SK-N-SH (cell line): ENCODE data around the gene RFNG. TPM values are rescaled to one million over a fixed set of nuclear protein-coding genes. Genes with fewer than 3 reads are reported as not detected.
A peak's percentile ranks its signal among the peaks of the same experiment; 100 is the strongest.

Source experiments
- CTCF ChIA-PET: fragments of 300-600, 350-600 bp; formaldehyde crosslinking; extraction: SDS; loops from one replicate; lab custom pipeline; 2021; lab: Yijun Ruan, JAX
- POLR2A ChIA-PET: fragments of 350-600 bp; sonication (Branson Sonifier 250); formaldehyde crosslinking; extraction: SDS; loops from one replicate; lab custom pipeline; 2020; ENCODE audit warnings: antibody characterized with exemption, inconsistent platforms; lab: Yijun Ruan, JAX
- DNase-seq: peaks from one replicate; pipeline ENCODE4 v3.0.0; 2012
- H2AFZ ChIP-seq: fragments of 200-600 bp; sonication (generic); 2 replicates; pipeline ENCODE4 v1.8.1; 2016; ENCODE audit warnings: antibody characterized with exemption, mild to moderate bottlenecking, low read depth
- H3F3A ChIP-seq: fragments of 200-600 bp; sonication (generic); replicated peaks from 2 replicates; pipeline ENCODE3; 2016; ENCODE audit warnings: antibody characterized with exemption, mild to moderate bottlenecking; ENCODE audit not compliant: insufficient read depth
- H3K27ac ChIP-seq, 2 experiments: fragments of 200-500 bp in 1 of 2; fragments of 200-600 bp in 1 of 2; sonication (Bioruptor generic) in 1 of 2; sonication (generic), shearing (Covaris generic) in 1 of 2; 2 replicates each; pipeline versions ENCODE4 v1.5.1 to v1.6.1; 2014 to 2016; ENCODE audit warnings: low read depth in 2 of 2, inconsistent platforms in 1 of 2, low read length in 1 of 2, mild to moderate bottlenecking in 1 of 2, mixed read lengths in 1 of 2
- H3K27me3 ChIP-seq: fragments of 200-600 bp; sonication (generic), shearing (Covaris generic); 2 replicates; pipeline ENCODE4 v1.6.1; 2016; ENCODE audit warnings: mixed run types; ENCODE audit not compliant: insufficient read depth
- H3K36me3 ChIP-seq, 2 experiments: fragments of 200-500 bp in 1 of 2; fragments of 200-600 bp in 1 of 2; sonication (Bioruptor generic) in 1 of 2; sonication (generic) in 1 of 2; replicated peaks in 1 of 2; 2 replicates each; pipeline versions ENCODE3 to v1.5.1; 2014 to 2016; ENCODE audit warnings: low read length in 1 of 2, mild to moderate bottlenecking in 1 of 2; ENCODE audit not compliant: insufficient read depth in 2 of 2, control insufficient read depth in 1 of 2
- H3K4me1 ChIP-seq, 2 experiments: fragments of 200-500 bp in 1 of 2; fragments of 200-600 bp in 1 of 2; sonication (Bioruptor generic) in 1 of 2; sonication (generic), shearing (Covaris generic) in 1 of 2; 2 replicates each; pipeline versions ENCODE4 v1.5.1 to v1.6.1; 2014 to 2016; ENCODE audit warnings: low read depth in 1 of 2, low read length in 1 of 2, mixed run types in 1 of 2; ENCODE audit not compliant: insufficient read depth in 2 of 2, control insufficient read depth in 1 of 2
- H3K4me2 ChIP-seq: fragments of 200-600 bp; sonication (generic), shearing (Covaris generic); 2 replicates; pipeline ENCODE4 v1.6.1; 2017; ENCODE audit warnings: mixed run types
- H3K4me3 ChIP-seq, 2 experiments: fragments of 200-500 bp in 1 of 2; fragments of 200-600 bp in 1 of 2; sonication (Bioruptor generic) in 1 of 2; sonication (generic), shearing (Covaris generic) in 1 of 2; 2 replicates each; pipeline versions ENCODE4 v1.5.1 to v1.8.1; 2014 to 2016; ENCODE audit warnings: low read depth in 2 of 2, inconsistent platforms in 1 of 2, low read length in 1 of 2, mild to moderate bottlenecking in 1 of 2, mixed read lengths in 1 of 2, moderate library complexity in 1 of 2
- H3K79me2 ChIP-seq: fragments of 200-600 bp; sonication (generic); 2 replicates; pipeline ENCODE4 v1.8.1; 2017; ENCODE audit warnings: mild to moderate bottlenecking; ENCODE audit not compliant: insufficient read depth
- H3K9ac ChIP-seq: fragments of 200-600 bp; sonication (generic); 2 replicates; pipeline ENCODE4 v1.6.1; 2017; ENCODE audit warnings: mixed run types
- H3K9me2 ChIP-seq: fragments of 200-600 bp; sonication (generic); 2 replicates; pipeline ENCODE4 v1.6.1; 2017; ENCODE audit warnings: mixed run types
- H3K9me3 ChIP-seq: fragments of 200-600 bp; sonication (generic); 2 replicates; pipeline ENCODE4 v1.6.1; 2017; ENCODE audit warnings: mixed run types, mild to moderate bottlenecking, moderate library complexity
- H4K20me1 ChIP-seq: fragments of 200-600 bp; sonication (generic); 2 replicates; pipeline ENCODE4 v1.6.1; 2017; ENCODE audit warnings: mild to moderate bottlenecking, mixed run types; ENCODE audit not compliant: insufficient read depth
- ELF1 ChIP-seq: IDR thresholded peaks from 2 replicates; pipeline ENCODE4 v1.4.0; 2012
- EP300 ChIP-seq, 2 experiments: IDR thresholded peaks; 2 replicates each; pipeline versions ENCODE4 v1.4.0 to v1.6.1; 2012; ENCODE audit warnings: borderline replicate concordance in 1 of 2, low read depth in 1 of 2, low read length in 1 of 2
- EZH2phosphoT487 ChIP-seq: fragments of 200-600 bp; sonication (generic); IDR thresholded peaks from 2 replicates; pipeline ENCODE4 v1.6.1; 2017; ENCODE audit warnings: low read depth, mixed run types, mild to moderate bottlenecking, antibody characterized with exemption, moderate library complexity, borderline replicate concordance
- FOXJ3 ChIP-seq: sonication (generic); formaldehyde crosslinking; IDR thresholded peaks from 2 replicates; pipeline ENCODE4 v1.5.1; 2020; ENCODE audit warnings: mild to moderate bottlenecking, missing genetic modification reagents
- FOXM1 ChIP-seq: IDR thresholded peaks from 2 replicates; pipeline ENCODE4 v1.4.0; 2012; ENCODE audit warnings: low read depth, mild to moderate bottlenecking
- GATA2 ChIP-seq: sonication (generic); formaldehyde crosslinking; IDR thresholded peaks from 2 replicates; pipeline ENCODE4 v1.5.0; 2020; ENCODE audit warnings: mild to moderate bottlenecking, missing genetic modification reagents
- NFIC ChIP-seq: IDR thresholded peaks from 2 replicates; pipeline ENCODE4 v1.4.0; 2012; ENCODE audit warnings: borderline replicate concordance
- SIN3A ChIP-seq: IDR thresholded peaks from 2 replicates; pipeline ENCODE4 v1.6.1; 2012; ENCODE audit warnings: low read depth, mild to moderate bottlenecking, low read length, moderate library complexity, borderline replicate concordance
- YY1 ChIP-seq: IDR thresholded peaks from 2 replicates; pipeline ENCODE4 v1.4.0; 2012; ENCODE audit warnings: low read depth, mild to moderate bottlenecking
- WGBS: methylation state at CpG from one replicate; pipeline ENCODE4 v1.1.6; 2017; ENCODE audit warnings: low lambda C conversion rate; 5-methylcytosine and 5-hydroxymethylcytosine counted together
- polyA plus RNA-seq, 3 experiments: library from polyadenylated mRNA; depleted of rRNA; stranded (reverse); fragments of >200 nt; gene quantifications; 2 replicates each; pipeline ENCODE4 v1.2.3, GENCODE V29; 2012
- TF ChIP-seq, protein P1 (sequence below): fragments of 200-600 bp; sonication (generic); IDR thresholded peaks from 2 replicates; pipeline ENCODE4 v1.6.1; 2017; ENCODE audit warnings: antibody characterized with exemption, mild to moderate bottlenecking, moderate library complexity
- TF ChIP-seq, protein P2 (sequence below): IDR thresholded peaks from 2 replicates; pipeline ENCODE4 v1.4.0; 2012; ENCODE audit warnings: low read depth, borderline replicate concordance
- TF ChIP-seq, protein P3 (sequence below): fragments of 150-350 bp; IDR thresholded peaks from 2 replicates; pipeline ENCODE4 v1.6.1; 2017; ENCODE audit warnings: antibody characterized with exemption, low read length, low read depth, borderline replicate concordance

The RFNG gene
- polyA plus RNA-seq, 1 of the 3 experiments (the other 2 are of a cell fraction) = 68.6 TPM

DNA sequence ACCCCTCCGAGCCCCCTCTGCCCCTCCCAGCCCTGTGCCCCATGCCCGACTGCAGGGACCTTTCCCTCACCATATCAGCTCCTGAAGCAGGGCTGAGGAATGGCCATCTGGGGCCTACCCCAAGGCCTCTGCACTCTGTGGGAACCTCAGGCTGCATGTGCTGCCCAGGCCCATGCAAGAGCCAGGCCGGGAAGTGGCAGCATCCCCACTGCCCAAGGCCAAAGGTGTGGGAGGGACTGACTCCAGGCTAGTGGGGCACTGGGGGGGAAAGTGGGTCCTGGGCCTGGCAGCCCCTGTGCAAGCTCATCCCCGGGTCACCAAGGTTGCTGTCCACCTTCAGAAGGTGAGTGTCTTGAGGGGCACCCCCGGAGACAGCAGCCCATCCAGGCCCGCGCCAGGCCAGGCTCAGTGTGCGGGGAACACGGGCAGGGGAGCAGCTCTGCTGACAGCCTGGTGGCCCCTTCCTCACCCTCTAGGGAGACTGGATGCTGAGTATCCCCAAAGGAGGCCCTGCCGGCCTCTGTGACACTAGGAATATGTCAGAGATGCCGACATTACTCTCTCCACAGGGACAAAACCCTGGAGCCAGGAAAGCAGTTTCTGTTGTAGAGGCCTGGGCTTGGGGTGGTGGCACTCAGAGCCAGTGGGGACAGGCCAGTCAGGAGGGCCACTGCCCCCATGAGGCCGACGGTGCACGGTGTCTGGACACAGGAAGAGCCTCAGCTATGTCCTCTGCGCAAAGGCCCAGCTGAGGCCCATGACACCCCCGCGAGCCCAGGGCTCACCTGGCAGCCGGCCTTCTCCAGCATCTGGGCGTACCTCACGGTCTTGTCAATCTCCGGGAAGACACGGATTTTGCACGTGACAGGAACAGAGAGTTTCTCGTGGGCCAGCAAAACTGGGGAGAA is 10.7 kb upstream of the RFNG start:
- CTCF ChIA-PET = interaction anchor here (1.4 to 8.0 kb wide), 3 partner anchors 20 to 32 kb away, joined by 3 to 47 read pairs (median 27); partner anchors contain the start of genes DCXR and RAC3
- Histone ChIP-seq H3K4me3 (no peak overlapping the region), H3K79me2 (peaks cover 26% of the 10 kb centered on the region), H4K20me1 (no peaks in the 10 kb centered on the region), H3K9ac (no peak overlapping the region), H3K9me2 (no peaks in the 10 kb centered on the region), H3K27ac (no peak overlapping the region), H2AFZ (no peak overlapping the region), H3K9me3 (no peaks in the 10 kb centered on the region), H3K36me3 (peaks cover 22 to 68% of the 10 kb centered on the region in 2 experiments)
- POLR2A ChIA-PET = interaction anchor here (0.8 kb wide), 1 partner anchor 10 kb away, joined by 3 read pairs; no protein-coding TSS in a partner anchor
- DNase-seq = no peak
- TF ChIP-seq, protein P1, sequence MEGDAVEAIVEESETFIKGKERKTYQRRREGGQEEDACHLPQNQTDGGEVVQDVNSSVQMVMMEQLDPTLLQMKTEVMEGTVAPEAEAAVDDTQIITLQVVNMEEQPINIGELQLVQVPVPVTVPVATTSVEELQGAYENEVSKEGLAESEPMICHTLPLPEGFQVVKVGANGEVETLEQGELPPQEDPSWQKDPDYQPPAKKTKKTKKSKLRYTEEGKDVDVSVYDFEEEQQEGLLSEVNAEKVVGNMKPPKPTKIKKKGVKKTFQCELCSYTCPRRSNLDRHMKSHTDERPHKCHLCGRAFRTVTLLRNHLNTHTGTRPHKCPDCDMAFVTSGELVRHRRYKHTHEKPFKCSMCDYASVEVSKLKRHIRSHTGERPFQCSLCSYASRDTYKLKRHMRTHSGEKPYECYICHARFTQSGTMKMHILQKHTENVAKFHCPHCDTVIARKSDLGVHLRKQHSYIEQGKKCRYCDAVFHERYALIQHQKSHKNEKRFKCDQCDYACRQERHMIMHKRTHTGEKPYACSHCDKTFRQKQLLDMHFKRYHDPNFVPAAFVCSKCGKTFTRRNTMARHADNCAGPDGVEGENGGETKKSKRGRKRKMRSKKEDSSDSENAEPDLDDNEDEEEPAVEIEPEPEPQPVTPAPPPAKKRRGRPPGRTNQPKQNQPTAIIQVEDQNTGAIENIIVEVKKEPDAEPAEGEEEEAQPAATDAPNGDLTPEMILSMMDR = 0 out of 2 replicates have a peak, but pooled peaks have one; percentile 19
- no peak for TF ChIP-seq YY1
- TF ChIP-seq, all 33 proteins: peak for 1
- Histone ChIP-seq H3K4me2 (no peak overlapping the region), H3F3A (peaks cover 32% of the 10 kb centered on the region), H3K4me1 (peaks cover 12 to 26% of the 10 kb centered on the region in 2 experiments; a peak in 2 of 4 replicates), H3K27me3 (no peaks in the 10 kb centered on the region)
- WGBS = 92% methylated on average over 18 of the region's 24 CpGs

DNA sequence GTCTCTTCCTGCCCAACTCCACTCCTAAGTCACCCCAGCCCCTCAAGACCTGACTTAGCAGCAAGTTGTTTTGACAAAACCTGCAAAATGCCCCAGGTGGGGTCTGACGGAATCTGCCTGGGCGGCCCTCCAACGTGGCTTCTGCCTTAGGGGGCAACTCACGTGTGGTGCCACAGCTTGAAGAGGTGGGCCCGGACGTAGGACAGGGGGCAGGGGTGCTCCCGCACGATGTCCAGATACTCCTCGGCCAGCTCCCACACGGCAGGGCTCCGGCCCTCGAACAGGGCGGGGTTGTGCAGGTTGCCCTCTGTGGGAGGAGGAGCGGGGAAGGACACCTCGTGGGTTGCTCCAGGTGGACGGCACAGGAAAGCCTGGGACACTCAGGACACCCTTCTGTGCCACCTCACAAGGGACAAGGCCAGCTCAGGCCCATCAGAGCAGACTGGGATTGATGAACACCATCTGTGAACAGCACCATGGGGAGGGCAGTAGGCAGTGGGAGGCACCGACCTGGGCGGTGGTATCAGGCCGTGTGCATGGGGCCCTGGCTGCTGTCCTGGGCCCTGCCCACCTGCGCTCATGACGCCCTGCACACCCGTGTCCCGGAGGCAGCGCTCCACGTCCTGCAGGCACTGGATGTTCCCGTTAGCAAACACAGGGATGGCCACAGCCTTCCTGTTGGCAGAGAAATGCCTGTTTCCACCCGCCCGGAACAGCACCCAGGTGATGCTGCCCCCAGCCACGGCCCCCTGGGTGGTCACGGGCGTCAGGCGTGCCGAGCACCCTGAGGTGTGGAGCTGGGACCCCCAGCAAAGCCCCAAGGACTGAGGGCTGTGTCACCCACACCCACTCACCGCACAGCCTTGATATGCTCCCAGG is 9.7 kb upstream of the RFNG start:
- Histone ChIP-seq H3K4me1 (peaks cover 12 to 26% of the 10 kb centered on the region in 2 experiments; a peak in 2 of 4 replicates), H3K9ac (no peak overlapping the region), H3K9me3 (no peaks in the 10 kb centered on the region), H3K36me3 (peaks cover 24 to 78% of the 10 kb centered on the region in 2 experiments), H3K4me2 (no peak overlapping the region), H3K9me2 (no peaks in the 10 kb centered on the region), H3K27ac (no peak overlapping the region), H3K79me2 (peaks cover 23% of the 10 kb centered on the region), H3K27me3 (no peaks in the 10 kb centered on the region), H3K4me3 (no peak overlapping the region), H3F3A (peaks cover 38% of the 10 kb centered on the region), H4K20me1 (no peaks in the 10 kb centered on the region), H2AFZ (no peak overlapping the region)
- 92% methylated on average over 32 of the region's 34 CpGs for WGBS
- TF ChIP-seq EZH2phosphoT487 (no peak), FOXM1 (no peak), NFIC (no peak), SIN3A (no peak), EP300 (IDR thresholded peaks at IDR 0.05; ENCODE audit: borderline replicate concordance in 1 of 2, low read depth in 1 of 2, low read length in 1 of 2) (no peak), GATA2 (CRISPR knock-in tag) (no peak), FOXJ3 (no peak), ELF1 (no peak)
- TF ChIP-seq, protein P2, sequence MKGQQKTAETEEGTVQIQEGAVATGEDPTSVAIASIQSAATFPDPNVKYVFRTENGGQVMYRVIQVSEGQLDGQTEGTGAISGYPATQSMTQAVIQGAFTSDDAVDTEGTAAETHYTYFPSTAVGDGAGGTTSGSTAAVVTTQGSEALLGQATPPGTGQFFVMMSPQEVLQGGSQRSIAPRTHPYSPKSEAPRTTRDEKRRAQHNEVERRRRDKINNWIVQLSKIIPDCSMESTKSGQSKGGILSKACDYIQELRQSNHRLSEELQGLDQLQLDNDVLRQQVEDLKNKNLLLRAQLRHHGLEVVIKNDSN = no peak
- TF ChIP-seq, protein P3, sequence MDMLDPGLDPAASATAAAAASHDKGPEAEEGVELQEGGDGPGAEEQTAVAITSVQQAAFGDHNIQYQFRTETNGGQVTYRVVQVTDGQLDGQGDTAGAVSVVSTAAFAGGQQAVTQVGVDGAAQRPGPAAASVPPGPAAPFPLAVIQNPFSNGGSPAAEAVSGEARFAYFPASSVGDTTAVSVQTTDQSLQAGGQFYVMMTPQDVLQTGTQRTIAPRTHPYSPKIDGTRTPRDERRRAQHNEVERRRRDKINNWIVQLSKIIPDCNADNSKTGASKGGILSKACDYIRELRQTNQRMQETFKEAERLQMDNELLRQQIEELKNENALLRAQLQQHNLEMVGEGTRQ = no peak
- POLR2A ChIA-PET = interaction anchor here (1.0 to 2.2 kb wide), 4 partner anchors 9 to 30 kb away, joined by 3 to 7 read pairs (median 4); partner anchors contain the start of gene DCXR
- no peak for DNase-seq
- CTCF ChIA-PET = interaction anchor here (0.6 to 8.0 kb wide), 4 partner anchors 21 to 101 kb away, joined by 3 to 47 read pairs (median 6); partner anchors contain the start of gene RAC3
